Effector memory CD8-positive, alpha-beta T cell (primary cell): Measurements from ENCODE around the gene FGD5.

Experiments used
- ATAC-seq: fragments of 150-1000 bp; cut with Tn5 transposase; replicated peaks from 2 replicates; pipeline ENCODE4 v1.10.0; 2021; ENCODE audit warnings: mild to moderate bottlenecking, moderate library complexity
- DNase-seq, 3 experiments: peaks; one replicate each; pipeline ENCODE4 v3.0.0; 2021
- H3K27ac Mint-ChIP-seq, 2 donors: one replicate each; pipeline ENCODE4 v1.8.0; 2022; ENCODE audit warnings: mild to moderate bottlenecking in 2 of 2, mixed read lengths in 2 of 2, moderate library complexity in 2 of 2
- H3K27me3 Mint-ChIP-seq, 2 donors: one replicate each; pipeline ENCODE4 v1.8.0; 2022; ENCODE audit warnings: mixed read lengths in 2 of 2
- H3K36me3 Mint-ChIP-seq: one replicate; pipeline ENCODE4 v1.8.0; 2022; ENCODE audit warnings: mild to moderate bottlenecking, moderate library complexity, mixed read lengths; ENCODE audit not compliant: insufficient read depth
- H3K4me1 Mint-ChIP-seq, 2 donors: one replicate each; pipeline ENCODE4 v1.8.0; 2022; ENCODE audit warnings: low read depth in 2 of 2, mixed read lengths in 2 of 2
- H3K4me3 Mint-ChIP-seq, 2 donors: one replicate each; pipeline ENCODE4 v1.8.0; 2022; ENCODE audit warnings: mild to moderate bottlenecking in 2 of 2, mixed read lengths in 2 of 2, moderate library complexity in 2 of 2
- H3K9me3 Mint-ChIP-seq, 2 donors: one replicate each; pipeline ENCODE4 v1.8.0; 2022; ENCODE audit warnings: mixed read lengths in 2 of 2

Gene FGD5

GRCh38 chr3:14862661-14863230, 44.0 kb downstream of the FGD5 start:
- Mint-ChIP-seq H3K9me3 (no peaks in the 10 kb centered on the region), H3K4me1 (no peaks in the 10 kb centered on the region), H3K36me3 (no peaks in the 10 kb centered on the region), H3K4me3 (no peak overlapping the region), H3K27me3 (peaks cover 21 to 77% of the 10 kb centered on the region in 2 donors), H3K27ac (peak overlapping the region in 1 of 2 donors; percentile 77)
- DNase-seq (no peak), ATAC-seq (no peak)

DNA sequence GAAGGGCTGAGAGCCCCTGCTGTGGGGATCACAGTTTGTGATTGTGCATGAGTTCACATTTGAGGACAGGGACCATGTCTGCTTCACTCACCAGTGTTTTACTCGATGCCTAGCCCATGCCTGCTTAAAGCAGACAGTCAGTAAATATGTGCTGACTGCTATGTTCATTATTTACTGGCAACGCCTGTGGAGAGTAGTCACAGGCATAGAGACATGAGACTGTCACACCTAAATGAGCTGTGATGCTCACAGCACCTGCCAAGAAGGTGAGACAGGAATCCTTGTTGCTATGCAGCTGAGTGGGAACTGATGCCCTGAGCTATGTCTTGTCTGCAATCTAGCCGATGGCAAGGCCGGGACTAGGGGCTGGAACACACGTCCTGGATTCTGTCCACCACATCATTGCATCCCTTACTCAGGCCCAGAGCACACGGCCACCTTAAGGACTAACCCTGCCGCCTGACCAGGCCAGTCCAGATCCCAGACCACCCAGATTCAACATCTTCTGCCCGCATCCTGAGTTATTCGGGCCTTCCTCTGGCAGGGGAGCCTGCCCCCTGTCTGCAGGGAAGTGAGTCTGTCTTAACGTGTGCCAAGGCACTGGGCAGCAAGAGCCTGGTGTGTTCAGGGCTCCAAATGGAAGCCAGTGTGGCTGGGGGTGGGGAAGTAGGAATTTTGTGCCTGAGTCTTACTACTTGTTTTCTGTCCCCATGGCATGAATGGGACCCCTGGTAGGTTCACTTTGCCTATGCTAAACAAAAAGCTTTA, 44.8 kb downstream of the FGD5 start:
- H3K9me3 Mint-ChIP-seq = no peaks in the 10 kb centered on the region
- peaks cover 15 to 70% of the 10 kb centered on the region in 2 donors for H3K27me3 Mint-ChIP-seq
- DNase-seq (no peak), ATAC-seq (no peak)
- no peak overlapping the region for H3K27ac Mint-ChIP-seq
- H3K4me3 Mint-ChIP-seq = no peak overlapping the region
- no peaks in the 10 kb centered on the region for H3K36me3 Mint-ChIP-seq
- no peaks in the 10 kb centered on the region for H3K4me1 Mint-ChIP-seq

DNA sequence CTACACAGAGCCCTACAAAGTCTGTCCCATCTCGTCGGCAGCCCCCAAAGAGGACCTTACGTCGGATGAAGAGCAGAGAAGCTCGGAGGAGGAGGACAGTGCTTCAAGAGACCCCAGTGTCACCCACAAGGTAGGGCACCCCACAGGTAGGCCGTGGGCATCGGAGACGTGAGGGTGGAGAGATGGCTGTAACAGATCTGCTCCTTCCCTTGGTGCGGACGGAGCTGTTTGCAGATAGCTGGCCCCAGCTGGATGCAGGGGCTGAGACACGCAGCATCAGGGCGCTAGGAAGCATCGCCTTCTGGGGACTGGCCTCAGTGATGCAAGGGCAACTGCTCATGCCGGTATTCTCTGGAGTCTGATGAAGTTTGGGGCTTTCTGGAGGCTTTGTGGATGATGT, 45.4 kb downstream of the FGD5 start:
- Mint-ChIP-seq H3K36me3 (no peaks in the 10 kb centered on the region), H3K4me3 (no peak overlapping the region), H3K4me1 (no peaks in the 10 kb centered on the region), H3K27me3 (peaks cover 19 to 73% of the 10 kb centered on the region in 2 donors), H3K27ac (no peak overlapping the region), H3K9me3 (no peaks in the 10 kb centered on the region)
- DNase-seq = no peak
- ATAC-seq = no peak

DNA sequence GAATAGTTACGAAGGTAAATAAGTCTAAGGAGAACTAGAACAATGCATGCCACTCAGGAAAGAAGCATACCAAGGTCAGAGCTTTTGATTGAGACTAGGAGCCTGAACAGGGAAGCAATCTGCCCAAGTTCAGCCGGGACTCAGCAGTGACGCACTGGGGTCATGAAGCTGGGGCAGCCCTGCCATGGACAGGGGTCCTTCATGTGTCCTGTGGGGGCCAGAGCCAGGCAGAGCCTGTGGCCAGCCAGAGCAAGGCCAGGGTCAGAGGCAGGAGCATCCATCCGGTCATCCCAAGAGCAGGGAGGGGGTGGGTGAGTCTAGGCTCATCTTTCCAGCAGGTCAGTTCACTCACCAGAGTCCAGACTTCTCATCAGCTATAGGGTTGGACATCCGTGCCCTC, 47.9 kb downstream of the FGD5 start:
- H3K27ac Mint-ChIP-seq = no peak overlapping the region
- no peak for DNase-seq
- no peak overlapping the region for H3K4me3 Mint-ChIP-seq
- peaks cover 40 to 77% of the 10 kb centered on the region in 2 donors for H3K27me3 Mint-ChIP-seq
- no peaks in the 10 kb centered on the region for H3K9me3 Mint-ChIP-seq
- no peaks in the 10 kb centered on the region for H3K36me3 Mint-ChIP-seq
- no peak for ATAC-seq
- H3K4me1 Mint-ChIP-seq = no peaks in the 10 kb centered on the region

GRCh38 chr3:14867936-14868570, 49.3 kb downstream of the FGD5 start:
- Mint-ChIP-seq H3K4me1 (no peaks in the 10 kb centered on the region), H3K4me3 (no peak overlapping the region), H3K27me3 (peaks cover 40 to 68% of the 10 kb centered on the region in 2 donors), H3K27ac (no peak overlapping the region), H3K9me3 (no peaks in the 10 kb centered on the region), H3K36me3 (no peaks in the 10 kb centered on the region)
- DNase-seq = no peak
- ATAC-seq = no peak

GRCh38 chr3:14869917-14870782, 51.4 kb downstream of the FGD5 start:
- Mint-ChIP-seq H3K9me3 (no peaks in the 10 kb centered on the region), H3K4me1 (no peaks in the 10 kb centered on the region), H3K36me3 (no peaks in the 10 kb centered on the region), H3K27ac (no peak overlapping the region), H3K4me3 (no peak overlapping the region), H3K27me3 (peaks cover 44 to 62% of the 10 kb centered on the region in 2 donors)
- ATAC-seq = no peak
- DNase-seq = no peak

- no peaks in the 10 kb centered on the region for H3K36me3 Mint-ChIP-seq
- H3K4me3 Mint-ChIP-seq = no peak overlapping the region
- no peak overlapping the region for H3K27ac Mint-ChIP-seq
- ATAC-seq (no peak), DNase-seq (no peak)
- peaks cover 46 to 62% of the 10 kb centered on the region in 2 donors for H3K27me3 Mint-ChIP-seq
- no peaks in the 10 kb centered on the region for H3K4me1 Mint-ChIP-seq
- no peaks in the 10 kb centered on the region for H3K9me3 Mint-ChIP-seq
Observed at GRCh38 chr3:14870783-14871060, 52.0 kb downstream of the FGD5 start.

DNA sequence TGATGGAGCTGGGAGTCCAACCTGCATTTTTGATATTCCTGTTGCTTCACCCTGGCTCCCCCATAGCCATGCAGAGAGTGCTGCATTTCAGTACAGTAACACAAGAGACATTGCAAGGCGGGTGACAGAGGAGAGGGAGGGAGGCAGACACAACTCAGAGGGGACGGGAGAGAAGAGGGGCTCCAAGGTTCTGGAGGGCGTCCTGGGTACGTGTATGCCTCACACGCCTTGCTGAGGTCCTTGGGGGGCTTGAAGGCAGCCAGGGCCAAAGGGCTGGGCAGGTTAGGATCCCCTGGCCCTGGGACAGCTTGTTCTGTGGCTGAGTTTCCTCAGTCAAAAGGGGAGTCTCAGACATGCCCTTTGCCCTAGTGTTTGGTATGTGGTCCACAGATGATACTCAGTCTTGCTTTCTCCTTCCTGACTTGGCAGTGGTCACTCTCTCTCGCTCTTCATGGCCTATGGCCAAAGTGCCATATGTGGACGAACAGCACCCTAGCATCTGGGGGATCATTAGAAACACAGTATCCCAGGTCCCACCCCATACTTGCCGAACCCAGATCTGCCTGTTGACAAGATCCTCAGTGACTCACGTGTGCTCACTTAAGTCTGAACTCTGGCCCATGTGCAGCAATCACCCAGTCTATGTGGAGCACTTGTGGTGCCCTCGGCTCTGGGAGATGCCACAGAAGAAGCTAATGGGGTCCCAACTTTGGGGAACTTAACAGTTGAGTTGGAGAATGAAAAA, 52.9 kb downstream of the FGD5 start:
- Mint-ChIP-seq H3K4me3 (no peak overlapping the region), H3K36me3 (no peaks in the 10 kb centered on the region), H3K27me3 (peaks cover 43 to 55% of the 10 kb centered on the region in 2 donors), H3K9me3 (no peaks in the 10 kb centered on the region), H3K27ac (no peak overlapping the region), H3K4me1 (no peaks in the 10 kb centered on the region)
- DNase-seq (no peak), ATAC-seq (no peak)

DNA sequence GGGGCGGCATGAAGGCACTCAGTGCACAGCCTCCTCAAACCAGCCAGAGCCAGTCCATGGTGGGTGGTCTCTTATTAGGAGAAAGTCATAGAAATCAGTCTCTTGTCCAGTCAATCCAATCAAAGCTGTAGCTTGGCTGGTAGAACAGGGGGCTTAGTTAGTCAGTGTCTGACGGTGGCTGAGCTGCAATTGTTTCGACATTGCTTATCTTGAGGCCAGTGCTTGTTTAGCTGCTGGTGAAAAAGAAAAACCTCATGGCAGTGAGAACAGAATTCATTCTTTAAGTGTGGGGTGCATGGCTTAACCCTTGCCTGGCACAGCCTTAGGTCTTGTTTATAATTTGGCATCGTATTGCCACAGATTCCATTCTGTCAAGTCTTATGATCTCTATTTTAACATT, 53.9 kb downstream of the FGD5 start:
- DNase-seq (no peak), ATAC-seq (no peak)
- H3K36me3 Mint-ChIP-seq = no peaks in the 10 kb centered on the region
- H3K9me3 Mint-ChIP-seq = no peaks in the 10 kb centered on the region
- H3K27me3 Mint-ChIP-seq = peaks cover 38 to 55% of the 10 kb centered on the region in 2 donors
- H3K4me3 Mint-ChIP-seq = no peak overlapping the region
- H3K4me1 Mint-ChIP-seq = no peaks in the 10 kb centered on the region
- no peak overlapping the region for H3K27ac Mint-ChIP-seq

DNA sequence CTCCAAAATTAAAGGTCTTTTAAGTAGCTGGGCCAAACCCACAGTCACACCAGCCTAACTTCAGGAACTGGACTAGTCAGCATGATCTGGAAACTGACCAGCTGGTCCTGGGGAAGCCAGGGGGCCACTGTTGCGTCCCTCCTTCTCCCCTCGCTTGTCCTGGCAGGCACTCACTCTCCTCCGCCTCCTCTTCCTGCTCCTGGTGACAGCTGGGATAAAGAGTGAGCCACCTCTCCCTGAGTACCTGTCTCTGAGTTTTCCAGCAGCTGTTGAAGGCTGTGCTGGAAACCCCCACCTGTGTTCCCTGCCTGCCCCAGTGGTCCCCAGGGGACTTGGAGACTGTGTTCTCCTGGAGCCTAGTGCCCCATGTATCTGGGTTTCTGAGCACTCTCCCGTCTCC, 56.0 kb downstream of the FGD5 start:
- Mint-ChIP-seq H3K27ac (no peak overlapping the region), H3K36me3 (no peaks in the 10 kb centered on the region), H3K9me3 (no peaks in the 10 kb centered on the region), H3K27me3 (peaks cover 32 to 55% of the 10 kb centered on the region in 2 donors), H3K4me3 (no peak overlapping the region), H3K4me1 (no peaks in the 10 kb centered on the region)
- DNase-seq = no peak
- no peak for ATAC-seq

- H3K4me1 Mint-ChIP-seq = no peaks in the 10 kb centered on the region
Observed at GRCh38 chr3:14875411-14876175, 56.8 kb downstream of the FGD5 start.

DNA sequence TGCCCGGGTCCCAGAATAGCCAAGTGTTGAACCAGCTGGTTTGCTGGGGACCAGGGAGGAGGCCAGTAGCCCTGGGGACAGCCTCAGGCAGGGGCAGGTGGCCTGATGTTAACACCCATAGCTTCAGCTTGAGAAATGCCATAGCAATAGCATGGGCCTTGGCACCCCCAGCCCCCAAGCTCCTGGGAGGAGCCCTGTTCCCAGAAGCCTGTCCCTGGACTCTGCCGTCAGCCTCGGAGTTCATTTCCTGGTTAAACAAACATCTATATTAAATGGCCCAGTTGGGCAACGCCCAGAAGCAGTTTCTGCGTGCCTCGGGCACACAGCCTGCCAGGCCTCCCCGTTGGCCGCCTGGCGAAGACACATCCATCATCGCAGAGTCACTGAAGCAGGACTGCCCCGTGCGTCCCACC, 58.2 kb downstream of the FGD5 start:
- no peaks in the 10 kb centered on the region for H3K36me3 Mint-ChIP-seq
- ATAC-seq (no peak), DNase-seq (no peak)
- no peak overlapping the region for H3K27ac Mint-ChIP-seq
- peaks cover 0 to 4% of the 10 kb centered on the region in 2 donors for H3K4me1 Mint-ChIP-seq
- no peak overlapping the region for H3K4me3 Mint-ChIP-seq
- H3K27me3 Mint-ChIP-seq = peaks cover 25 to 44% of the 10 kb centered on the region in 2 donors
- H3K9me3 Mint-ChIP-seq = no peaks in the 10 kb centered on the region

More at GRCh38 chr3:14875411-14876175, 56.8 kb downstream of the FGD5 start:
- Mint-ChIP-seq H3K27ac (no peak overlapping the region), H3K4me3 (no peak overlapping the region), H3K27me3 (peaks cover 26 to 49% of the 10 kb centered on the region in 2 donors), H3K36me3 (no peaks in the 10 kb centered on the region), H3K9me3 (no peaks in the 10 kb centered on the region)
- ATAC-seq (no peak), DNase-seq (no peak)
